Tongue (tissue), 2 donors: ENCODE results near the gene CLCC1. TPM values are rescaled to one million over a fixed set of nuclear protein-coding genes. Genes with fewer than 3 reads are reported as not detected.

Experiments used
- small RNA-seq: library from RNA; depleted of rRNA; stranded (forward); fragments of <200 nt; gene quantifications from one replicate; pipeline ENCODE3, GENCODE V24; 2014; ENCODE audit warnings: low replicate concordance
- total RNA-seq: library from RNA; depleted of rRNA; stranded (reverse); fragments of >200 nt; gene quantifications from one replicate; pipeline ENCODE4 v1.2.3, GENCODE V29; 2014

Gene CLCC1
- total RNA-seq, 1 donor from 2014 or later = 32.2 TPM

Small RNA genes lying within 50 kb of the gene (small RNA-seq; reads per million reads assigned to genes)
- gene BX679664.2 = not detected

Other genes starting within 250 kb of the CLCC1 start
- gene STXBP3, start 216.8 kb downstream of the CLCC1 start, total RNA-seq = 59.8 TPM
- gene AKNAD1, start 106.4 kb downstream of the CLCC1 start, total RNA-seq = 2.6 TPM
- gene GPSM2, start 86.5 kb downstream of the CLCC1 start, total RNA-seq = 76.5 TPM
- 22.7 TPM for gene WDR47, start 78.6 kb upstream of the CLCC1 start, total RNA-seq
- 68.0 TPM for gene TAF13, start 112.5 kb upstream of the CLCC1 start, total RNA-seq
- gene TMEM167B, start 127.3 kb upstream of the CLCC1 start, total RNA-seq = 35.2 TPM
- 18.8 TPM for gene ELAPOR1, start 150.6 kb upstream of the CLCC1 start, total RNA-seq